ENCODE results near the gene GSTM2.

GSTM2 gene

DNA sequence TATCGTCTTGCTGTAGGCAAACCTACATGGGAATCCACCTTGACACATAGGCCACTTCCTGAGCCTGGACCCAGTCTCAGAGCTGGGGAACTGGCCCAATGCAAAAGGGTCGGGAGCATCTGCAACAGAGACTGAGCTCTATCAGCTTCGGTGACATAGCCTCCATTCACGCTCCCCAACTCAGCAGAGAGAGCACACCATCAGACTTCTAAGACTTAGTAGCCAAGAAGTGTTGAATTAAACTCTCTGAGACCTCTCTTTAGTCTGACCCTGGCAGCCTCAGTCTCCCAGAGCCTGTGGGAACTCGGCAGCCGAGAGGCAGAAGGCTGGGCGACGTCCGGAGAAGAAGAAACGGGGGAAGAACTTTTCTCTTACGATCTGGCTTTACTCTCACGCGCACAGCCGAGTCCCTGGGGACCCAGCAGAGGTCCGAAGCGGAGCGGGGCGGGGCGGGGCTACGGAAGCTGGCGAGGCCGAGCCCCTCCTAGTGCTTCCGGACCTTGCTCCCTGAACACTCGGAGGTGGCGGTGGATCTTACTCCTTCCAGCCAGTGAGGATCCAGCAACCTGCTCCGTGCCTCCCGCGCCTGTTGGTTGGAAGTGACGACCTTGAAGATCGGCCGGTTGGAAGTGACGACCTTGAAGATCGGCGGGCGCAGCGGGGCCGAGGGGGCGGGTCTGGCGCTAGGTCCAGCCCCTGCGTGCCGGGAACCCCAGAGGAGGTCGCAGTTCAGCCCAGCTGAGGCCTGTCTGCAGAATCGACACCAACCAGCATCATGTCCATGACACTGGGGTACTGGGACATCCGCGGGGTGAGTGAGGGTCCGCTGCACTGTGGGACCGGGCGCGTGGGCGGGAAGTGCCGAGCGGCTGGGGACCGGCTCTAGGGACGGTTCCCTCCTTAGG is 12.0 kb upstream of the GSTM2 start, which contains the start of gene GSTM4:
Gene GSTM4, plus strand, starts transcription at position 485 of the 905 bp plus-strand sequence. Its CDS starts 291 bp downstream, at position 776.
- TF ChIP-seq CTCF (IDR thresholded peaks at IDR 0.05): no peak

DNA sequence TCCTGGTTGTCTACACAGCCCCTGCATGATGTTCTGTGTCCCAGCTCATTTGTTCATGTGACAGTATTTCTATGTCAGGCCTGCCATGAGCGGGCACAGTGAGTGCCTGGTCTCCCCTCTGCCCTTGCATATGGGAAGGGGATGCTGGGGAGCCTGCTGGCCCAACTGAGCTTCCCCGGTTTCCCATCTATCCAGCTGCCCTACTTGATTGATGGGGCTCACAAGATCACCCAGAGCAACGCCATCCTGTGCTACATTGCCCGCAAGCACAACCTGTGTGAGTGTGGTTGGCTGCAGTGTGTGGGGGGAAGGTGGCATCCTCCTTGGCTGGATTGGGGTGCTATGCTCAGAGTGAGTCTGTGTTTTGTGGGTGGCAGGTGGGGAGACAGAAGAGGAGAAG is 10.5 kb upstream of the GSTM2 start:
- no peak for TF ChIP-seq CTCF (IDR thresholded peaks at IDR 0.05)

- TF ChIP-seq CTCF (IDR thresholded peaks at IDR 0.05): no peak
Observed at GRCh38 chr1:109657970-109658369, 9.9 kb upstream of the GSTM2 start.

DNA sequence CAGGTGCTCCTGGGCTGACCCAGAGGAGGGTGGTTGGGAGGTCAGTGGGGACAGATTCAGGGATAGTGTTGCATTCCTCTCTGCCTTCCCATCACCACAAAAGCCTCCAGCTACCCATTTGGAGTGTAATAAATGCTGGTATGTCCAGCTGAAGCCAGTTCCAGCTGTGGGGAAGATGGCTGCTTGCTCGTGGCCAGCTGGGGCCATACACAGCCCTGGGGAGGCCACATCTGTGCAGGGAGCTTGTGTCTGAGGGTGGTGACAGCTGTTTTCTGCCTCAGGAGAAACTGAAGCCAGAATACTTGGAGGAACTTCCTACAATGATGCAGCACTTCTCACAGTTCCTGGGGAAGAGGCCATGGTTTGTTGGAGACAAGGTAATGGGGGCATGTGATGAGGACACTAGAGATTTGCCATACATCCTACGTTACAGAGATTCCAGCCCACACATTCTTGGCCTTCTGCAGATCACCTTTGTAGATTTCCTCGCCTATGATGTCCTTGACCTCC is 9.3 kb upstream of the GSTM2 start:
- no peak for TF ChIP-seq CTCF (IDR thresholded peaks at IDR 0.05)

- no peak for TF ChIP-seq CTCF (IDR thresholded peaks at IDR 0.05)
Observed at GRCh38 chr1:109659145-109659544, 8.7 kb upstream of the GSTM2 start.

DNA sequence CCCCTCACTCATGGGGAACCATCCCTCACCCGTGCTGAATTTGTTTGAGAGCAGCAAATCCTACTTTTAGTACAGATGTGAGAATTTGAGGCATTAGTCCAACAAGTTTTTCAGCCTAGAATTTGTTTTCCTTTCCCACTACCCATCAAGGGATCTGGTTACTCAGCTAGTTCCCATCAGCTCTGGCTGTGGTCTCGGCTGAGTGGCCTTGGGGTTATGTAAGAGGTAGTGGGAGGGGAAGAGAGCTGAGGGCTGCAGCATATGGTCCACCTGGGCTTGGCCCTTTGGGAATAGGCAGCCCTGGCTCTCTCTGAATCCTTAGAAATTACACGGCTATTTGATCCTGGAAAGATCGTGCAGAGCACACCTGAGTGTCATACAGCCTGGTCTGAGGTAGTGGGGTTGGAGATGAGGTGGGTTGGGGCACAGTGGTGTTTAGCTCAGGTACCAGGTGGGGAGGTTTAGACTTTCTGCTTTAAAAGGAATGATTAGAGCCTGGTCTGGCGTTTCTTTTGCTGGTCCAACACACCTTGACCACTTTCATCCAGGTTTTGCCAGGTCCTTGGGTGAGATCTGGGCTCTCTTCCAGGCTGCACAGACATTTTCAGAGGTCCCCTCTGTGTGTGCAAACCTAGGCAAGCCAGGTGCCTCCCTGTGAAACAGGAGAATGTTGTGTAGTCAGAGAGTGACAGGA is 7.7 kb upstream of the GSTM2 start:
- no peak for TF ChIP-seq CTCF (IDR thresholded peaks at IDR 0.05)

DNA sequence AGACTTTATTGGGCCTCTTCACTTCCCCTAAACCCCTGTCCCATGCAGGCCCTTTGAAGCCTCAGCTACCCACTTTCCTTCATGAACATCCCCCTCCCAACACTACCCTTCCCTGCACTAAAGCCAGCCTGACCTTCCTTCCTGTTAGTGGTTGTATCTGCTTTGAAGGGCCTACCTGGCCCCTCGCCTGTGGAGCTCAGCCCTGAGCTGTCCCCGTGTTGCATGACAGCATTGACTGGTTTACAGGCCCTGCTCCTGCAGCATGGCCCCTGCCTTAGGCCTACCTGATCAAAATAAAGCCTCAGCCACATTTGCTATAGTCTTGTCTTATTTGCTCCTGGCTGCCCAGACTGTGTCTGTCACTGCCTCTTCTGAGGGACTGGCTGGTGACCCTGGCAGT is 6.5 kb upstream of the GSTM2 start:
- TF ChIP-seq CTCF (IDR thresholded peaks at IDR 0.05): no peak

Measured in LNCAP (cell line).